ENCODE results near the gene DBT. TPM values are rescaled to one million over a fixed set of nuclear protein-coding genes. Genes with fewer than 3 reads are reported as not detected.

The DBT gene
- total and polyA plus RNA-seq, 2 of the 8 experiments (the other 6 are each of a cell fraction or from before 2014, with no cell fraction given), result 3.3 to 24.6 TPM

DNA sequence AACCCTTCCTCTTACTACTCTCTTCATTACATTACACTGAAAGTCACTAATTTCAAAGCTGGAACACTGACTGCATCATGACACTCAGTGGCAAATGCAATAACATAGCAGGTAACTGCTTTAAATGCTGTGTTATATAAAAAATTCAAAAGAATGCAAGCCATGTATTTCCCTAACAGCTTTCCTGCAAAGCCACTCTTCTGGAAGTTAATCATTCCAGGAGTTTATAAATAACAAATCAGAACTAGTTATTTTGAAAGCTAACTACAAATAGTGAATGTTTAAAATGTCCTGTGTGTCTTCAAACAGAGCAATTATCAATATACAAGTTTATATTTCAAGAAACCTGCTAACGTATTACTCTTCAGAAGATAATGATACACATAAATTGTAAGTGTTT is 34.5 kb downstream of the DBT start:
- ChIA-PET CTCF (ENCODE audit: partially characterized antibody) (interaction anchor here (1.1 to 1.5 kb wide), 2 partner anchors 244 to 275 kb away, joined by 3 to 4 read pairs; no protein-coding TSS in a partner anchor), POLR2A (ENCODE audit: partially characterized antibody) (interaction anchor here (1.8 kb wide), 1 partner anchor 138 kb away, joined by 4 read pairs; no protein-coding TSS in a partner anchor)
- no peak for DNase-seq (ENCODE audit: low read depth in 1 of 2, low spot score in 2 of 2)
- 90% methylated on average over 1 of the region's 1 CpG; no CpG with 5 or more reads in 1 of the 2 experiments for WGBS, 2 experiments (ENCODE audit: extremely low coverage in 1 of 2, insufficient coverage in 1 of 2, insufficient read length in 1 of 2, insufficient replicate concordance in 2 of 2, low coverage in 1 of 2, low lambda C conversion rate in 2 of 2, missing lambda C conversion rate in 1 of 2)
- Histone ChIP-seq H4K8ac (ENCODE audit: extremely low read depth, insufficient read depth, low read length) (no peak overlapping the region), H2BK20ac (ENCODE audit: low read length) (no peak overlapping the region), H3K9me3 (ENCODE audit: insufficient read depth in 2 of 2, low read depth in 1 of 2, low read length in 1 of 2) (no peaks in the 10 kb centered on the region), H3K4me1 (replicated peaks in 1 of 4; ENCODE audit: control insufficient read depth in 3 of 4, insufficient read depth in 4 of 4, low read length in 3 of 4) (no peaks in the 10 kb centered on the region), H2BK5ac (ENCODE audit: low read depth, low read length) (no peak overlapping the region), H2AK5ac (ENCODE audit: low read depth, low read length) (no peak overlapping the region), H2BK120ac (replicated peaks; ENCODE audit: low read depth, low read length) (no peak overlapping the region), H3K79me2 (ENCODE audit: control insufficient read depth in 1 of 2, insufficient read depth in 2 of 2, low read length in 2 of 2) (no peaks in the 10 kb centered on the region), H3K27ac (ENCODE audit: low read depth, low read length) (no peak overlapping the region), H2AFZ (ENCODE audit: low read length) (no peak overlapping the region), H3K9ac (replicated peaks in 1 of 4; ENCODE audit: extremely low read depth in 1 of 4, low read depth in 3 of 4, low read length in 3 of 4) (no peak overlapping the region), H3K79me1 (ENCODE audit: low read depth, low read length) (no peaks in the 10 kb centered on the region), H3K14ac (ENCODE audit: insufficient read length) (no peak overlapping the region), H3K23ac (ENCODE audit: insufficient read length) (no peak overlapping the region), H3K27me3 (replicated peaks in 1 of 4; ENCODE audit: control insufficient read depth in 3 of 4, extremely low read depth in 1 of 4, insufficient read depth in 3 of 4, low read length in 3 of 4) (no peaks in the 10 kb centered on the region), H2BK12ac (ENCODE audit: low read depth, low read length) (no peak overlapping the region), H3K4me2 (ENCODE audit: insufficient read depth in 1 of 2, low read depth in 2 of 2, low read length in 2 of 2) (no peak overlapping the region), H4K5ac (ENCODE audit: insufficient read length, low read depth, low read length) (no peak overlapping the region), H4K91ac (replicated peaks; ENCODE audit: insufficient read length, low read length) (no peak overlapping the region), H3K18ac (ENCODE audit: extremely low read depth, low read length) (no peak overlapping the region), H3K56ac (replicated peaks; ENCODE audit: insufficient read length, low read depth, low read length) (no peak overlapping the region), H4K20me1 (replicated peaks in 1 of 2; ENCODE audit: control insufficient read depth in 1 of 2, insufficient read depth in 2 of 2, low read length in 2 of 2) (no peaks in the 10 kb centered on the region), H3K36me3 (ENCODE audit: control insufficient read depth in 2 of 4, insufficient read depth in 4 of 4, low read length in 3 of 4) (peaks cover 2 to 57% (median 21%) of the 10 kb centered on the region in 4 experiments; a peak in 6 of 8 replicates), H3K4me3 (ENCODE audit: extremely low read depth in 1 of 4, insufficient read depth in 2 of 4, low read depth in 3 of 4, low read length in 4 of 4) (no peak overlapping the region), H3K4ac (replicated peaks; ENCODE audit: insufficient read length, low read depth, low read length) (no peak overlapping the region), H3K23me2 (ENCODE audit: low read depth, low read length) (no peaks in the 10 kb centered on the region), H2BK15ac (ENCODE audit: low read length) (no peak overlapping the region)
- FAIRE-seq, result no peak
- TF ChIP-seq CEBPB (IDR thresholded peaks at IDR 0.05; ENCODE audit: low read depth, low read length) (no peak), RAD21 (IDR thresholded peaks at IDR 0.05 in 1 of 2, conservative IDR thresholded peaks at IDR 0.05 in 1 of 2; ENCODE audit: low read depth in 2 of 2, low read length in 2 of 2) (no peak), SIN3A (conservative IDR thresholded peaks at IDR 0.05 in 1 of 2, IDR thresholded peaks at IDR 0.05 in 1 of 2; ENCODE audit: low read depth in 1 of 2, low read length in 2 of 2) (no peak), RNF2 (IDR thresholded peaks at IDR 0.05; ENCODE audit: borderline replicate concordance, low read depth, low read length, missing control alignments, poor library complexity, severe bottlenecking) (no peak), TAF7 (optimal IDR thresholded peaks at IDR 0.05; ENCODE audit: borderline replicate concordance, low read depth, low read length) (no peak), ZNF274 (IDR thresholded peaks at IDR 0.05; ENCODE audit: borderline replicate concordance, extremely low read depth, low read length) (no peak), SP1 (IDR thresholded peaks at IDR 0.05; ENCODE audit: low read depth, low read length) (no peak), EZH2 (IDR thresholded peaks at IDR 0.05; ENCODE audit: low read depth, low read length, severe bottlenecking) (no peak)
- TF ChIP-seq, protein P1, sequence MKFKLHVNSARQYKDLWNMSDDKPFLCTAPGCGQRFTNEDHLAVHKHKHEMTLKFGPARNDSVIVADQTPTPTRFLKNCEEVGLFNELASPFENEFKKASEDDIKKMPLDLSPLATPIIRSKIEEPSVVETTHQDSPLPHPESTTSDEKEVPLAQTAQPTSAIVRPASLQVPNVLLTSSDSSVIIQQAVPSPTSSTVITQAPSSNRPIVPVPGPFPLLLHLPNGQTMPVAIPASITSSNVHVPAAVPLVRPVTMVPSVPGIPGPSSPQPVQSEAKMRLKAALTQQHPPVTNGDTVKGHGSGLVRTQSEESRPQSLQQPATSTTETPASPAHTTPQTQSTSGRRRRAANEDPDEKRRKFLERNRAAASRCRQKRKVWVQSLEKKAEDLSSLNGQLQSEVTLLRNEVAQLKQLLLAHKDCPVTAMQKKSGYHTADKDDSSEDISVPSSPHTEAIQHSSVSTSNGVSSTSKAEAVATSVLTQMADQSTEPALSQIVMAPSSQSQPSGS (IDR thresholded peaks at IDR 0.05; ENCODE audit: low read length), result no peak
- TF ChIP-seq, protein P2, sequence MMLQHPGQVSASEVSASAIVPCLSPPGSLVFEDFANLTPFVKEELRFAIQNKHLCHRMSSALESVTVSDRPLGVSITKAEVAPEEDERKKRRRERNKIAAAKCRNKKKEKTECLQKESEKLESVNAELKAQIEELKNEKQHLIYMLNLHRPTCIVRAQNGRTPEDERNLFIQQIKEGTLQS (IDR thresholded peaks at IDR 0.05; ENCODE audit: insufficient read depth, low read depth, low read length), result no peak

Data from H1 (cell line).